HFFc6 (cell line): ENCODE measurements around the gene LIMA1. TPM values are rescaled to one million over a fixed set of nuclear protein-coding genes. Genes with fewer than 3 reads are reported as not detected.

Experiments used
- DNase-seq: peaks from one replicate; pipeline ENCODE4 v3.0.0-alpha.2; 2018
- H3K27ac Mint-ChIP-seq: 2 replicates; pipeline ENCODE4 v1.8.0; 2020; ENCODE audit warnings: mild to moderate bottlenecking, mixed read lengths
- H3K27me3 Mint-ChIP-seq: 2 replicates; pipeline ENCODE4 v1.8.0; 2021; ENCODE audit warnings: mild to moderate bottlenecking, moderate library complexity, mixed read lengths; ENCODE audit not compliant: insufficient read depth
- H3K36me3 Mint-ChIP-seq: 2 replicates; pipeline ENCODE4 v1.8.0; 2021; ENCODE audit warnings: low read depth, mixed read lengths
- H3K4me1 Mint-ChIP-seq: 2 replicates; pipeline ENCODE4 v1.8.0; 2020; ENCODE audit warnings: low read depth, mixed read lengths
- H3K4me3 Mint-ChIP-seq: 2 replicates; pipeline ENCODE4 v1.8.0; 2020; ENCODE audit warnings: mild to moderate bottlenecking, moderate library complexity, mixed read lengths
- H3K9me3 Mint-ChIP-seq: 2 replicates; pipeline ENCODE4 v1.8.0; 2020; ENCODE audit warnings: mild to moderate bottlenecking, mixed read lengths
- total RNA-seq, 6 experiments: library from RNA; stranded (reverse); fragmentation: NEBNext Ultra II Directional; extraction: Animal tissue kit (Norgen Biotek cat#: 25700); gene quantifications; 2 replicates in 1 of 6; 3 replicates in 5 of 6; pipeline ENCODE4 v1.2.3, GENCODE V29; 2021
- TF ChIP-seq, protein P1 (sequence below): fragments of 200-600 bp; sonication (generic); IDR thresholded peaks from 2 replicates; pipeline ENCODE4 v1.5.0; 2021; ENCODE audit warnings: antibody characterized with exemption, mild to moderate bottlenecking

LIMA1 gene
- total RNA-seq, 6 experiments from 2014 or later, result 259 to 335 (median 298) TPM

DNA sequence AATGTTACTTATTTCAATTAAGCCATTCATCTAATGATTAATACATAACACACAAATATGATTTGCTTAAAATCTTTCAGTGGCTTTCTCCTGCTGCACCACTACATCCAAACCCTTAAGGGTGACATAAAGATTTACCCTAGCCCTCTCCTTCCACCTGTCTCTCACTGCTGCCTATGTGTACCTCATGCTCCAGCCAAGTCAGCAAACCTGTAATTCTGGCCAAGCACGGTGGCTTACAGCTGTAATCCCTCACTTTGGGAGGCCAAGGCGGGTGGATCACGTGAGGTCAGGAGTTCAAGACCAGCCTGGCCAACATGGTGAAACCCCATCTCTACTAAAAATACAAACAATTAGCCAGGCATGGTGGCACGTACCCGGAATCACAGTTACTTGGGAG, 84.5 kb downstream of the LIMA1 start:
- no peak overlapping the region for H3K4me3 Mint-ChIP-seq
- no peak for DNase-seq
- H3K27ac Mint-ChIP-seq, result peak overlapping the region; percentile 16; the same call in 1 of the 2 replicates
- TF ChIP-seq, protein P1, sequence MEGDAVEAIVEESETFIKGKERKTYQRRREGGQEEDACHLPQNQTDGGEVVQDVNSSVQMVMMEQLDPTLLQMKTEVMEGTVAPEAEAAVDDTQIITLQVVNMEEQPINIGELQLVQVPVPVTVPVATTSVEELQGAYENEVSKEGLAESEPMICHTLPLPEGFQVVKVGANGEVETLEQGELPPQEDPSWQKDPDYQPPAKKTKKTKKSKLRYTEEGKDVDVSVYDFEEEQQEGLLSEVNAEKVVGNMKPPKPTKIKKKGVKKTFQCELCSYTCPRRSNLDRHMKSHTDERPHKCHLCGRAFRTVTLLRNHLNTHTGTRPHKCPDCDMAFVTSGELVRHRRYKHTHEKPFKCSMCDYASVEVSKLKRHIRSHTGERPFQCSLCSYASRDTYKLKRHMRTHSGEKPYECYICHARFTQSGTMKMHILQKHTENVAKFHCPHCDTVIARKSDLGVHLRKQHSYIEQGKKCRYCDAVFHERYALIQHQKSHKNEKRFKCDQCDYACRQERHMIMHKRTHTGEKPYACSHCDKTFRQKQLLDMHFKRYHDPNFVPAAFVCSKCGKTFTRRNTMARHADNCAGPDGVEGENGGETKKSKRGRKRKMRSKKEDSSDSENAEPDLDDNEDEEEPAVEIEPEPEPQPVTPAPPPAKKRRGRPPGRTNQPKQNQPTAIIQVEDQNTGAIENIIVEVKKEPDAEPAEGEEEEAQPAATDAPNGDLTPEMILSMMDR, result no peak
- H3K27me3 Mint-ChIP-seq, result no peaks in the 10 kb centered on the region
- H3K4me1 Mint-ChIP-seq, result peaks cover 75% of the 10 kb centered on the region
- H3K36me3 Mint-ChIP-seq, result peaks cover 62% of the 10 kb centered on the region
- no peaks in the 10 kb centered on the region; the same call in 1 of the 2 replicates for H3K9me3 Mint-ChIP-seq

DNA sequence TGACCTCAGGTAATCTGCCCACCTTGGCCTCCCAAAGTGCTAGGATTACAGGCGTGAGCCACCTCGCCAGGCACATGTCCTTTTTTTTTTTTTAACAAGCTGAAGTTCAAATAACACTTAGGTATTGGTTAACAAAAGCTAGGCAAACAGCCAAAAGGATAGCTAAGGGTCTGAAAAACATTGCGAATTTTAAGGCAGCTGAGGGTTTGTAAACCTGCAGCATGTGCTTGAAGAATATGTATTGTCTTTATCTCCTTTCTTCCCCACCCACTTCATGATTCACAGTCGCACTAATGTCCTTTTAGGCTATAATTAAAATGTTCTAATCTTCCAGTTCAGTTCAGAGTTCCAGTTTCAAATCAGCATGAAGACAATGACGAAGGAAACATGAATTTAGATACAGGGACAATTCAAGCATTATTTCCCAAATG, 86.0 kb downstream of the LIMA1 start:
- no peak overlapping the region for H3K4me3 Mint-ChIP-seq
- TF ChIP-seq, protein P1, result no peak
- H3K36me3 Mint-ChIP-seq, result peaks cover 63% of the 10 kb centered on the region
- DNase-seq, result no peak
- peak overlapping the region; percentile 83; the same call in 1 of the 2 replicates for H3K27ac Mint-ChIP-seq
- no peaks in the 10 kb centered on the region; the same call in 1 of the 2 replicates for H3K9me3 Mint-ChIP-seq
- H3K27me3 Mint-ChIP-seq, result no peaks in the 10 kb centered on the region
- peaks cover 74% of the 10 kb centered on the region for H3K4me1 Mint-ChIP-seq

DNA sequence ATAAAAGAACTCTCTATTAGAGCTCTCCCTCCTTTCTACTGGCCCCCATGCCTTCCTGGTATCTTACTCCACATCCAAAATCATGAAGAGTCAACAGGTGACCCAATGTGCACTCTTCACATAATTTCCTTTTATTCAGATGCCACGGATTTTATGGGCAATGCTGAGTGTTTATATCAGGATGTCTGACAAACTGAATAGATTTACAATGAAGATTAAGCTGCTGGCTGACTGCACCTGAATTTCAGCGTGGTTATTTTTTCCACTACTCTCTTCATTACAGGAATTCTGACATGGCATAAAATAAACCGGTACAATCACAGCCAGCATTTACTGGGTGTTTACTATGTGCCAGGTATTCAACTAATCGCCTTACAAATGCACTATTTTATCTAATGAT, 86.8 kb downstream of the LIMA1 start:
- Mint-ChIP-seq H3K27ac (peak overlapping the region; percentile 83), H3K4me1 (peaks cover 69% of the 10 kb centered on the region), H3K36me3 (peaks cover 64% of the 10 kb centered on the region), H3K9me3 (no peaks in the 10 kb centered on the region; the same call in 1 of the 2 replicates), H3K4me3 (peak overlapping the region; percentile 31; the same call in 1 of the 2 replicates), H3K27me3 (no peaks in the 10 kb centered on the region)
- TF ChIP-seq, protein P1, result no peak
- no peak for DNase-seq

DNA sequence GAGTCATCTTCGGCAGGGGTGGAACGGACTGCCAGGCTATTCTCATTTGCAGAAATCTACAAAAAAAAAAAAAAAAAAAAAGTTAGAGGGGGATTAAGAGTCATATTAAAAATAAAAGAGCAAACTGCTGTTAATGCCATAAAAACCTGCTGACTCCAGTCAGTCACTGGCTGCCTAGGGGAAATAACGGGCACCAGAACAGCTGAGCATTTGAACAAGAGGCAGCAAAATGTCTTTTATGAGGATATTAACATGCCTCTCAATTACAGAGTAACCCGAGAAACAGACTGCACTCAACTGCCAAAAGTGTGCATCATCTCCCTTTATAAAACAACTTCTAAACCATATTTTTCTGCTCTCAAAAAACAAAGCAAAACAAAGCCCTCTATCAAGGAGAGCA, 87.5 kb downstream of the LIMA1 start:
- DNase-seq, result peak; percentile 41
- H3K27me3 Mint-ChIP-seq, result no peaks in the 10 kb centered on the region
- TF ChIP-seq, protein P1, result no peak
- H3K36me3 Mint-ChIP-seq, result peaks cover 57% of the 10 kb centered on the region
- peak overlapping the region; percentile 31; the same call in 1 of the 2 replicates for H3K4me3 Mint-ChIP-seq
- no peaks in the 10 kb centered on the region; the same call in 1 of the 2 replicates for H3K9me3 Mint-ChIP-seq
- peak overlapping the region; percentile 83 for H3K27ac Mint-ChIP-seq
- peaks cover 62% of the 10 kb centered on the region for H3K4me1 Mint-ChIP-seq

DNA sequence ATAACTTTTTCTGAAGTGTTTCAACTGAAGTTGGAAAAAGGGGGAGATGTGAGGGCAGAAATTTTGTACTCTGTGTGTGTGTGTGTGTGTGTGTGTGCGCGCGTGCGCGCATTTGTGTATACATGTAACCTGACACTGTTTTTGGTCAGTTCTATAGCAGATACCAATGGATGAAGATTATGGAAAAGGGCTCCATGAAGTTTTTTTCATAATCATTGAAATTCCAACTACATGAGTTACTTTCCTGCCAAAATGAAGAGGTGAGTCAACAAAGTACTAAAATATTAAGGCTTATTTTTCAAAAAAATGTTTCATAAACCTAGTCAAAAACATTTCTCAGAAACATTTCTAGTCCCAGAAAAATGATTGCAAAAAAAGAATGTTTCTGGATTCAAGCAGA, 90.4 kb downstream of the LIMA1 start:
- peak; percentile 46 for DNase-seq
- H3K9me3 Mint-ChIP-seq, result no peaks in the 10 kb centered on the region
- TF ChIP-seq, protein P1, result no peak
- H3K27me3 Mint-ChIP-seq, result peaks cover 2% of the 10 kb centered on the region; the same call in 1 of the 2 replicates
- H3K27ac Mint-ChIP-seq, result peak overlapping the region; percentile 67
- H3K36me3 Mint-ChIP-seq, result peaks cover 46% of the 10 kb centered on the region
- peak overlapping the region; percentile 14 for H3K4me3 Mint-ChIP-seq
- H3K4me1 Mint-ChIP-seq, result peaks cover 56% of the 10 kb centered on the region
